ENCODE results near the gene RERE. TPM values are rescaled to one million over a fixed set of nuclear protein-coding genes. Genes with fewer than 3 reads are reported as not detected.

The RERE gene
- total RNA-seq, 1 experiment from 2014 or later: 217 TPM

- in situ Hi-C loops (cut with HindIII; ENCODE audit: low pct_unique_long_range_greater_than_20kb, low sequenced_read_pairs) (no loop called here), intact Hi-C loops (cut with micrococcal nuclease; ENCODE audit: unreplicated experiment) (no loop called here)
- BruUV-seq (replicated peaks): no TSS peak
- peaks cover 3% of the 10 kb centered on the region; the same call in 1 of the 2 replicates for H3K9me3 ChIP-seq (ENCODE audit: control insufficient read depth, insufficient read depth, low read depth, low read length)
- H3K36me3 ChIP-seq (ENCODE audit: control insufficient read depth, insufficient read depth, low read length): no peaks in the 10 kb centered on the region
- TF ChIP-seq, protein P1, sequence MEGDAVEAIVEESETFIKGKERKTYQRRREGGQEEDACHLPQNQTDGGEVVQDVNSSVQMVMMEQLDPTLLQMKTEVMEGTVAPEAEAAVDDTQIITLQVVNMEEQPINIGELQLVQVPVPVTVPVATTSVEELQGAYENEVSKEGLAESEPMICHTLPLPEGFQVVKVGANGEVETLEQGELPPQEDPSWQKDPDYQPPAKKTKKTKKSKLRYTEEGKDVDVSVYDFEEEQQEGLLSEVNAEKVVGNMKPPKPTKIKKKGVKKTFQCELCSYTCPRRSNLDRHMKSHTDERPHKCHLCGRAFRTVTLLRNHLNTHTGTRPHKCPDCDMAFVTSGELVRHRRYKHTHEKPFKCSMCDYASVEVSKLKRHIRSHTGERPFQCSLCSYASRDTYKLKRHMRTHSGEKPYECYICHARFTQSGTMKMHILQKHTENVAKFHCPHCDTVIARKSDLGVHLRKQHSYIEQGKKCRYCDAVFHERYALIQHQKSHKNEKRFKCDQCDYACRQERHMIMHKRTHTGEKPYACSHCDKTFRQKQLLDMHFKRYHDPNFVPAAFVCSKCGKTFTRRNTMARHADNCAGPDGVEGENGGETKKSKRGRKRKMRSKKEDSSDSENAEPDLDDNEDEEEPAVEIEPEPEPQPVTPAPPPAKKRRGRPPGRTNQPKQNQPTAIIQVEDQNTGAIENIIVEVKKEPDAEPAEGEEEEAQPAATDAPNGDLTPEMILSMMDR (IDR thresholded peaks at IDR 0.05): no peak
- TF ChIP-seq TCF7L2 (IDR thresholded peaks at IDR 0.05; ENCODE audit: low read depth, low read length): no peak
- TF ChIP-seq SIN3A (IDR thresholded peaks at IDR 0.05; ENCODE audit: borderline replicate concordance, insufficient read depth, low read depth, low read length): no peak
- TF ChIP-seq REST (IDR thresholded peaks at IDR 0.05; ENCODE audit: insufficient read depth in 1 of 2, low read depth in 2 of 2, low read length in 1 of 2): no peak
- no peak for TF ChIP-seq POLR2AphosphoS5 (IDR thresholded peaks at IDR 0.05; ENCODE audit: low read depth, low read length)
- ATAC-seq (no peak), DNase-seq (ENCODE audit: low read depth, low spot score) (no peak)
- ChIA-PET POLR2A (no interaction called here), CTCF (no interaction called here)
- H3K27me3 ChIP-seq (ENCODE audit: control insufficient read depth, insufficient read depth, low read length): no peaks in the 10 kb centered on the region
- H3K27ac ChIP-seq (ENCODE audit: low read length): no peak overlapping the region
- no peak overlapping the region for H3K4me3 ChIP-seq (ENCODE audit: low read depth in 2 of 2, low read length in 2 of 2)
- peaks cover 5% of the 10 kb centered on the region; the same call in 1 of the 2 replicates for H3K4me1 ChIP-seq (ENCODE audit: control insufficient read depth, insufficient read depth, low read length)
Observed at GRCh38 chr1:8733484-8733883, 84.0 kb downstream of the RERE start.

DNA sequence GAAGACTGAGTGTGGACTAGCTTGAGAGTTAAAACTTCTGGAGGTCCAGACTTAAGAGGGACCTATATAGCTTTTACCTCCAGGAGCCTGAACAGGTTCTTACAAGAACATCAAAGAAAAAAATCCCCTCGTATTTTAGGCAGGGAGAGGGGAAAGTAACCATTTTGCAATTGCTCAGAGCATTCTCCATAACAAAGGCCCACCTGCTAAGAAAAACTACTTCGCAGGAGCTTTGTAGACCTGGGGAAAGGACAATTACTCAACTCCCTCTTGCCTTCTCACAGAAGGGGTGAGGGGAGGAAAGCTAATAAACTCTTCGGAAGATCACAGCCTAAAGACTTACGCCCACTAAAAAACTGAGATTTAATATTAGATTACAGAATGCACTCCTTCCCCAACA lies 86.3 kb downstream of the RERE start:
- Histone ChIP-seq H3K9me3 (ENCODE audit: control insufficient read depth, insufficient read depth, low read depth, low read length) (peaks cover 3% of the 10 kb centered on the region; the same call in 1 of the 2 replicates), H3K4me3 (ENCODE audit: low read depth in 2 of 2, low read length in 2 of 2) (no peak overlapping the region), H3K27me3 (ENCODE audit: control insufficient read depth, insufficient read depth, low read length) (no peaks in the 10 kb centered on the region), H3K36me3 (ENCODE audit: control insufficient read depth, insufficient read depth, low read length) (no peaks in the 10 kb centered on the region), H3K27ac (ENCODE audit: low read length) (no peak overlapping the region), H3K4me1 (ENCODE audit: control insufficient read depth, insufficient read depth, low read length) (peaks cover 14% of the 10 kb centered on the region)
- TF ChIP-seq, protein P1 (IDR thresholded peaks at IDR 0.05): no peak
- TF ChIP-seq REST (IDR thresholded peaks at IDR 0.05; ENCODE audit: insufficient read depth in 1 of 2, low read depth in 2 of 2, low read length in 1 of 2): no peak
- TF ChIP-seq SIN3A (IDR thresholded peaks at IDR 0.05; ENCODE audit: borderline replicate concordance, insufficient read depth, low read depth, low read length): no peak
- TF ChIP-seq TCF7L2 (IDR thresholded peaks at IDR 0.05; ENCODE audit: low read depth, low read length): no peak
- no peak for TF ChIP-seq POLR2AphosphoS5 (IDR thresholded peaks at IDR 0.05; ENCODE audit: low read depth, low read length)
- ChIA-PET POLR2A (no interaction called here), CTCF (interaction anchor here (0.6 kb wide), 1 partner anchor 369 kb away, joined by 3 read pairs; no protein-coding TSS in a partner anchor)
- BruUV-seq (replicated peaks): no TSS peak
- intact Hi-C loops (cut with micrococcal nuclease; ENCODE audit: unreplicated experiment): no loop called here
- in situ Hi-C loops (cut with HindIII; ENCODE audit: low pct_unique_long_range_greater_than_20kb, low sequenced_read_pairs): no loop called here
- ATAC-seq (no peak), DNase-seq (ENCODE audit: low read depth, low spot score) (no peak)

Measured in Panc1 (cell line).